Esophagus squamous epithelium (tissue), 4 donors: ENCODE measurements around the gene FAM114A1.

Experiments
- POLR2A ChIP-seq, 4 donors: fragments of 450-650 bp; IDR thresholded peaks; one replicate each; pipeline ENCODE4 v1.6.1; 2017; ENCODE audit warnings: antibody characterized with exemption in 4 of 4, mild to moderate bottlenecking in 4 of 4, moderate library complexity in 3 of 4
- TF ChIP-seq, protein P1 (sequence below), 6 experiments: fragments of 450-650 bp in 4 of 6; fragments of 200-600 bp in 2 of 6; sonication (generic) in 2 of 6; IDR thresholded peaks; one replicate each; pipeline ENCODE4 v1.5.1; 2016 to 2019; ENCODE audit warnings: antibody characterized with exemption in 6 of 6, mild to moderate bottlenecking in 4 of 6, moderate library complexity in 4 of 6

DNA sequence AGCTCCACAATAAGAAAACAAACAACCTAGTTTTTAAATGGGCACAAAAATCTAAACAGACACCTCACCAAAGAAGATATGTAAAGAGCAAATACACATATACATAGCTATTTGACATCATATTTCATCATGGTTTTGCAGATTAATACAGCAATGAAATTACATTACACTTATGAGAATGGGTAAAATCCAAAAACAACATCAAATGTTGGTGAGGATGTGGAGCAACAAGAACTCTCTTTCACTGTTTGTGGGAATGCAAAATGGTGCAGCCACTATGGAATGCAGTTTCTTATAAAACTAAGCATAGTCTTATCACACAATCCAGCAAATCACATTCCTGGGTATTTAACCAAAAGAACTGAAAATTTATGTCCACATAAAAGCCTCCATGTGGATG, 36.0 kb upstream of the FAM114A1 start:
- TF ChIP-seq, protein P1, sequence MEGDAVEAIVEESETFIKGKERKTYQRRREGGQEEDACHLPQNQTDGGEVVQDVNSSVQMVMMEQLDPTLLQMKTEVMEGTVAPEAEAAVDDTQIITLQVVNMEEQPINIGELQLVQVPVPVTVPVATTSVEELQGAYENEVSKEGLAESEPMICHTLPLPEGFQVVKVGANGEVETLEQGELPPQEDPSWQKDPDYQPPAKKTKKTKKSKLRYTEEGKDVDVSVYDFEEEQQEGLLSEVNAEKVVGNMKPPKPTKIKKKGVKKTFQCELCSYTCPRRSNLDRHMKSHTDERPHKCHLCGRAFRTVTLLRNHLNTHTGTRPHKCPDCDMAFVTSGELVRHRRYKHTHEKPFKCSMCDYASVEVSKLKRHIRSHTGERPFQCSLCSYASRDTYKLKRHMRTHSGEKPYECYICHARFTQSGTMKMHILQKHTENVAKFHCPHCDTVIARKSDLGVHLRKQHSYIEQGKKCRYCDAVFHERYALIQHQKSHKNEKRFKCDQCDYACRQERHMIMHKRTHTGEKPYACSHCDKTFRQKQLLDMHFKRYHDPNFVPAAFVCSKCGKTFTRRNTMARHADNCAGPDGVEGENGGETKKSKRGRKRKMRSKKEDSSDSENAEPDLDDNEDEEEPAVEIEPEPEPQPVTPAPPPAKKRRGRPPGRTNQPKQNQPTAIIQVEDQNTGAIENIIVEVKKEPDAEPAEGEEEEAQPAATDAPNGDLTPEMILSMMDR (IDR thresholded peaks at IDR 0.05) = no peak
- no peak for TF ChIP-seq POLR2A (IDR thresholded peaks at IDR 0.05)
